SK-N-SH treated with all-trans-retinoic acid at 6 μM for 48 hours (cell line): ENCODE data around the gene HOMEZ.

Source experiments
- ATAC-seq: fragments of 200-7000 bp; cut with Tn5 transposase; 3 replicates; pipeline ENCODE4 v1.9.1; 2020; ENCODE audit warnings: mild to moderate bottlenecking, moderate library complexity
- ARNTL ChIP-seq: fragments of 450-650 bp; formaldehyde crosslinking; IDR thresholded peaks from 2 replicates; pipeline ENCODE4 v1.5.0; 2020; ENCODE audit warnings: low read depth, mild to moderate bottlenecking, moderate library complexity, borderline replicate concordance
- CSDC2 ChIP-seq: fragments of 250-450 bp; sonication (Bioruptor Pico); IDR thresholded peaks from 2 replicates; pipeline ENCODE4 v1.5.0; 2020; ENCODE audit warnings: mild to moderate bottlenecking, moderate library complexity
- ESRRG ChIP-seq: fragments of 250-450 bp; sonication (Bioruptor Pico); IDR thresholded peaks from 2 replicates; pipeline ENCODE4 v1.6.1; 2021; ENCODE audit warnings: mild to moderate bottlenecking
- GLIS3 ChIP-seq: fragments of 250-450 bp; sonication (Bioruptor Pico); IDR thresholded peaks from 2 replicates; pipeline ENCODE4 v1.5.0; 2020; ENCODE audit warnings: mild to moderate bottlenecking, moderate library complexity
- ISL1 ChIP-seq: fragments of 250-450 bp; sonication (Bioruptor Pico); IDR thresholded peaks from 2 replicates; pipeline ENCODE4 v2.1.2; 2022; ENCODE audit warnings: mild to moderate bottlenecking, moderate library complexity
- OSR1 ChIP-seq: fragments of 250-450 bp; sonication (Bioruptor Pico); IDR thresholded peaks from 2 replicates; pipeline ENCODE4 v1.8.0; 2022; ENCODE audit warnings: moderate library complexity, mild to moderate bottlenecking, inconsistent platforms
- RARB ChIP-seq: fragments of 250-450 bp; sonication (Bioruptor Pico); IDR thresholded peaks from 2 replicates; pipeline ENCODE4 v1.8.0; 2021; ENCODE audit warnings: mild to moderate bottlenecking, moderate library complexity
- SNAI2 ChIP-seq: fragments of 250-450 bp; sonication (Bioruptor Pico); IDR thresholded peaks from 2 replicates; pipeline ENCODE4 v1.5.0; 2020; ENCODE audit warnings: mild to moderate bottlenecking, moderate library complexity
- TCF4 ChIP-seq: fragments of 250-450 bp; sonication (Bioruptor Pico); IDR thresholded peaks from 2 replicates; pipeline ENCODE4 v1.8.0; 2021; ENCODE audit warnings: mild to moderate bottlenecking, moderate library complexity, borderline replicate concordance
- TOX ChIP-seq: fragments of 250-450 bp; sonication (Bioruptor Pico); IDR thresholded peaks from 2 replicates; pipeline ENCODE4 v1.8.0; 2021; ENCODE audit warnings: mild to moderate bottlenecking, moderate library complexity, borderline replicate concordance
- ZC3H10 ChIP-seq: fragments of 250-450 bp; sonication (Bioruptor Pico); IDR thresholded peaks from 2 replicates; pipeline ENCODE4 v1.5.1; 2021; ENCODE audit warnings: mild to moderate bottlenecking, moderate library complexity
- ZFP3 ChIP-seq: fragments of 250-450 bp; sonication (Bioruptor Pico); IDR thresholded peaks from 2 replicates; pipeline ENCODE4 v1.5.0; 2020; ENCODE audit warnings: mild to moderate bottlenecking, moderate library complexity
- ZFP30 ChIP-seq: fragments of 450-650 bp; formaldehyde crosslinking; IDR thresholded peaks from 2 replicates; pipeline ENCODE4 v1.5.0; 2022; ENCODE audit warnings: mild to moderate bottlenecking, moderate library complexity
- ZNF565 ChIP-seq: fragments of 450-650 bp; formaldehyde crosslinking; conservative IDR thresholded peaks from 2 replicates; pipeline ENCODE4 v1.5.0; 2020; ENCODE audit warnings: low read depth, mild to moderate bottlenecking, moderate library complexity
- ZNF8 ChIP-seq: fragments of 450-650 bp; formaldehyde crosslinking; IDR thresholded peaks from 2 replicates; pipeline ENCODE4 v1.5.0; 2020; ENCODE audit warnings: mild to moderate bottlenecking, moderate library complexity
- TF ChIP-seq, protein P1 (sequence below): fragments of 250-450 bp; sonication (Bioruptor Pico); IDR thresholded peaks from 2 replicates; pipeline ENCODE4 v1.5.0; 2020; ENCODE audit warnings: mild to moderate bottlenecking, moderate library complexity
- TF ChIP-seq, protein P2 (sequence below): fragments of 250-450 bp; sonication (Bioruptor Pico); IDR thresholded peaks from 2 replicates; pipeline ENCODE4 v1.8.0; 2021; ENCODE audit warnings: low read depth, mild to moderate bottlenecking, moderate library complexity, borderline replicate concordance
- TF ChIP-seq, protein P3 (sequence below): fragments of 250-450 bp; sonication (Bioruptor Pico); IDR thresholded peaks from 2 replicates; pipeline ENCODE4 v1.5.1; 2021; ENCODE audit warnings: mild to moderate bottlenecking, moderate library complexity
- TF ChIP-seq, protein P4 (sequence below): fragments of 250-450 bp; sonication (Bioruptor Pico); IDR thresholded peaks from 2 replicates; pipeline ENCODE4 v1.8.0; 2020; ENCODE audit warnings: mild to moderate bottlenecking, moderate library complexity, borderline replicate concordance

The HOMEZ gene

DNA sequence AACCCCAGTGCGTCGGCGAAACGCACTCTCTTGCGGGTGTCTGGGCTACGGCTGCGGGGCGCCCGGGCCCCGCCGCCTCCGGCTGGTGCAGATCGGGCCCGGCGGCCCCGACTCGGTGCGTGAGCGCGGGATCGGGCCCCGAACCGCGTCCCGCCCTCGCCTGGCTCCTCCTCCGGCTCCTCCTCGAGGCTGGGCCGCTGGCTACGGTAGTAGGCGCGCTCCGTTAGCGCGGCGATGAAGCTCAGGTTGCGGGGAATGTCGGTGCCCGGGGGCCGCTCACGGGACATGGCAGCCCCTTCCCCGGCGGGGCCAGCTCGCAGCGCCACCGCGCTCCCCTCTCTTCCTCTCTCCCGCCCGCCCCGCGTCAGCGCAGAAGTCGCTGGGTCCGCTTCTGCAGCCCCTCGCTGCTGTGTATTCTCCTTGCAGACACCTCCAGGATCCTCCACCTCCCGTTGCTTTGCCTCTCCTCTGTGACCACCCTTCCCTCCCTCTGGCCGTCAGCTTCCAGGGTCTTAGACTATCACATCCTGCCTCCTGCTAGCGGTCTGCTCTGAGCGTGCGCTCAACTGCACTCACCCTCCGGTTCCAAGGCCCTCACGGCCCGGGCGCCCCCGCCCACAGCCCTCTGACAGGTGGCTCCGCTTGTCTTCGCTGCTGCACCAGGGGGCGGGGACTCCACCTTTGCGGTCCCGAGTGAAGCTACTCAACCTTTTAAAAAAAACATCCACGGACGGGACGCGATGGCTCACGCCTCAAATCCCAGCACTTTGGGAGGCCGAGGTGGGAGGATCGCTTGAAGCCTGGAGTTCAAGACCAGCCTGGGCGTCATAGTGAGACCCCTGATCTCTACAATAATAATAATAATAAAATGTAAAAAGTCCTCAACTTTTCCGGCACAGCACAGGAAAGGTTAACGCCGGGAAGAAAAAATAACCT is 16.6 kb upstream of the HOMEZ start, which contains the start of gene PPP1R3E:
TSS of gene PPP1R3E (minus strand) at position 570 of the 936 bp plus-strand sequence. CDS start at position 287, 283 bp downstream.
- no peak for TF ChIP-seq TOX
- TF ChIP-seq ZFP3 (CRISPR knock-in tag), result 0 out of 2 replicates have a peak, but pooled peaks have one; percentile 49
- no peak for TF ChIP-seq ZNF8 (CRISPR knock-in tag)
- no peak for TF ChIP-seq ESRRG (CRISPR knock-in tag)
- TF ChIP-seq TCF4, result no peak
- TF ChIP-seq OSR1, result no peak
- TF ChIP-seq, protein P1, sequence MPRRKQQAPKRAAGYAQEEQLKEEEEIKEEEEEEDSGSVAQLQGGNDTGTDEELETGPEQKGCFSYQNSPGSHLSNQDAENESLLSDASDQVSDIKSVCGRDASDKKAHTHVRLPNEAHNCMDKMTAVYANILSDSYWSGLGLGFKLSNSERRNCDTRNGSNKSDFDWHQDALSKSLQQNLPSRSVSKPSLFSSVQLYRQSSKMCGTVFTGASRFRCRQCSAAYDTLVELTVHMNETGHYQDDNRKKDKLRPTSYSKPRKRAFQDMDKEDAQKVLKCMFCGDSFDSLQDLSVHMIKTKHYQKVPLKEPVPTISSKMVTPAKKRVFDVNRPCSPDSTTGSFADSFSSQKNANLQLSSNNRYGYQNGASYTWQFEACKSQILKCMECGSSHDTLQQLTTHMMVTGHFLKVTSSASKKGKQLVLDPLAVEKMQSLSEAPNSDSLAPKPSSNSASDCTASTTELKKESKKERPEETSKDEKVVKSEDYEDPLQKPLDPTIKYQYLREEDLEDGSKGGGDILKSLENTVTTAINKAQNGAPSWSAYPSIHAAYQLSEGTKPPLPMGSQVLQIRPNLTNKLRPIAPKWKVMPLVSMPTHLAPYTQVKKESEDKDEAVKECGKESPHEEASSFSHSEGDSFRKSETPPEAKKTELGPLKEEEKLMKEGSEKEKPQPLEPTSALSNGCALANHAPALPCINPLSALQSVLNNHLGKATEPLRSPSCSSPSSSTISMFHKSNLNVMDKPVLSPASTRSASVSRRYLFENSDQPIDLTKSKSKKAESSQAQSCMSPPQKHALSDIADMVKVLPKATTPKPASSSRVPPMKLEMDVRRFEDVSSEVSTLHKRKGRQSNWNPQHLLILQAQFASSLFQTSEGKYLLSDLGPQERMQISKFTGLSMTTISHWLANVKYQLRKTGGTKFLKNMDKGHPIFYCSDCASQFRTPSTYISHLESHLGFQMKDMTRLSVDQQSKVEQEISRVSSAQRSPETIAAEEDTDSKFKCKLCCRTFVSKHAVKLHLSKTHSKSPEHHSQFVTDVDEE, result no peak
- ATAC-seq, result peak; percentile 70

DNA sequence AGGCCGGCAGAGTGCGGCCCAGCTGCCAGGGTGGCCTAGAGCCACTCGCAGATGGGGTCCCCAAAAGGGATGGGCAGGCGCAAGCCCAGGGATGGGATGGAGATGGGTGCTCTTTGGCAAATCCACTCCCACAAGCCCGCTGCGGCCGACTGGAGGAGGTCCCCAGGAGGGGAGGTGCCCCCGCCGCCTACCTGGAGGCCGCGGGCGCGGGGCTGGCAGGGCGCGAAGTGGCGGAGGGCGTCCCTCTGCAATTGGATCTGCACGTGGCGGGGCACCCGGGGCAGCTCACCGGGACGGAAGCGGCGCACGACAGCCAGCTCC is 16.0 kb upstream of the HOMEZ start:
- peak; percentile 22 for ATAC-seq
- TF ChIP-seq, protein P2, sequence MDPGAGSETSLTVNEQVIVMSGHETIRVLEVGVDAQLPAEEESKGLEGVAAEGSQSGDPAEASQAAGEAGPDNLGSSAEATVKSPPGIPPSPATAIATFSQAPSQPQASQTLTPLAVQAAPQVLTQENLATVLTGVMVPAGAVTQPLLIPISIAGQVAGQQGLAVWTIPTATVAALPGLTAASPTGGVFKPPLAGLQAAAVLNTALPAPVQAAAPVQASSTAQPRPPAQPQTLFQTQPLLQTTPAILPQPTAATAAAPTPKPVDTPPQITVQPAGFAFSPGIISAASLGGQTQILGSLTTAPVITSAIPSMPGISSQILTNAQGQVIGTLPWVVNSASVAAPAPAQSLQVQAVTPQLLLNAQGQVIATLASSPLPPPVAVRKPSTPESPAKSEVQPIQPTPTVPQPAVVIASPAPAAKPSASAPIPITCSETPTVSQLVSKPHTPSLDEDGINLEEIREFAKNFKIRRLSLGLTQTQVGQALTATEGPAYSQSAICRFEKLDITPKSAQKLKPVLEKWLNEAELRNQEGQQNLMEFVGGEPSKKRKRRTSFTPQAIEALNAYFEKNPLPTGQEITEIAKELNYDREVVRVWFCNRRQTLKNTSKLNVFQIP (CRISPR knock-in tag), result no peak
- TF ChIP-seq GLIS3 (CRISPR knock-in tag), result 0 out of 2 replicates have a peak, but pooled peaks have one; percentile 33

DNA sequence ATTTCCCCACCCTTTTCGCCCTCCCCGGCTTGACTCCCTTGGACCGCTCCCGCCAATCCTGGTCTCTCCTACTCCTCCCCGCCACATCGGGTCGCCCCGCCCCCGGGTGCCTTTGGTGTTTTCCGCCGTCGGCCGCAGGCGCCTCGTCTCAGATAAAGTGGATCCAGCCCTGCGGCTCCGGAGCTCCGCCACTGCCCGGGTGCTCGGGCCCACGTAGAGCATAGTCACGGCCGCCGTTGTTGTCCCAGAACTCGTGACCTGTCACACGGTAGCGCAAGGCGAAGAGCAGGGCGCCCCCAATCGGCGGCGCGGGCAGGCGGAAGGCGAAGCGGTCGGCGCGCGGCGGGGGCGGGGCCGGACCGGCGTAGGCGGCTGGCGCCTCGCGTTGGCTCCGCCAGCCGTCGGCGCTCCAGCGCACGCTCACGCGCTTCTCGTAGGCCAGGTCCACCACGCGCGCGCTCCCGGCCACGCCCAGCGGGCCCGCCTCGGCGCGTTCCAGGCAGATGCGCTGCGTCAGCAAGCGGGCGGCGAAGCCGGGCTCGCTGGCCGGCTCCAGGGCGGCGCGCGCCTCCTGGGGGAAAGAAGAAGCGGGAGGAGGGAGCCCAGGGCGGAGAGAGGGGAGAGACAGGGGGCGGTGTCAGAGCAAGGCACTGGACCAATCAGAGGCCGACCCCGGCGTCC is 15.5 kb upstream of the HOMEZ start:
- ATAC-seq, result peak; percentile 86
- TF ChIP-seq, protein P1, result peak; percentile 35; the same call in 1 of the 2 replicates
- TF ChIP-seq ZNF8 (CRISPR knock-in tag) (no peak), SNAI2 (CRISPR knock-in tag) (0 out of 2 replicates have a peak, but pooled peaks have one; percentile 39)

DNA sequence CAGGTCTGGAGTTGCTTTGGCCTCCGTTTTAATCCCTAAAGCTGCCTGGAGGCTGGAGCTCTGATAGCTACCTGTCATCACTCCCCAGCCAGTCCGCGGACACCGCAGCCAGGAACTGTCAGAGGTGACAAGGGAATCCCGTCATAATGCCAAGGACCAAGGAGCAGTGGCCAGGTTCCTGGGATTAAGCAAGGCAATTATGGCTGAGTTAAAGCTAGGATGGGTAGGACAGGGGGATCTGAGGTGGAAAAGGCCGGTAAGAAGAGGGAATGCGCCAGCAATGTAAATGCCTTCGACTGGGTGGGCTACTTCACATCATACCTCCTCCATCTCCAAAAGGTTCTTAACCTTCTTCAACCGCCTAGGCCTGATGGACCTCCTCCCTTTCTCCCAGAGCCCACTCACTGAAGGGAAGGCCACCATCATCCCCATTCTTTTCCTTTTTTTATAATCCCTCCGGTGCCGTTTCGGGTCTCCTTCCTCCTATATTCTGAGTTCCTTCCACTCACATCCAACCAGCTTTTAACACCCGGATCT is 14.8 kb upstream of the HOMEZ start:
- ATAC-seq, result no peak
- no peak for TF ChIP-seq ZC3H10 (CRISPR knock-in tag)
- TF ChIP-seq ARNTL (CRISPR knock-in tag), result no peak
- no peak for TF ChIP-seq ISL1 (CRISPR knock-in tag)
- no peak for TF ChIP-seq CSDC2 (CRISPR knock-in tag)
- TF ChIP-seq, protein P1, result no peak
- TF ChIP-seq, protein P3, sequence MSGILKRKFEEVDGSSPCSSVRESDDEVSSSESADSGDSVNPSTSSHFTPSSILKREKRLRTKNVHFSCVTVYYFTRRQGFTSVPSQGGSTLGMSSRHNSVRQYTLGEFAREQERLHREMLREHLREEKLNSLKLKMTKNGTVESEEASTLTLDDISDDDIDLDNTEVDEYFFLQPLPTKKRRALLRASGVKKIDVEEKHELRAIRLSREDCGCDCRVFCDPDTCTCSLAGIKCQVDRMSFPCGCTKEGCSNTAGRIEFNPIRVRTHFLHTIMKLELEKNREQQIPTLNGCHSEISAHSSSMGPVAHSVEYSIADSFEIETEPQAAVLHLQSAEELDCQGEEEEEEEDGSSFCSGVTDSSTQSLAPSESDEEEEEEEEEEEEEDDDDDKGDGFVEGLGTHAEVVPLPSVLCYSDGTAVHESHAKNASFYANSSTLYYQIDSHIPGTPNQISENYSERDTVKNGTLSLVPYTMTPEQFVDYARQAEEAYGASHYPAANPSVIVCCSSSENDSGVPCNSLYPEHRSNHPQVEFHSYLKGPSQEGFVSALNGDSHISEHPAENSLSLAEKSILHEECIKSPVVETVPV (CRISPR knock-in tag), result no peak
- no peak for TF ChIP-seq ZFP30
- no peak for TF ChIP-seq ZNF565 (CRISPR knock-in tag)
- TF ChIP-seq, protein P4, sequence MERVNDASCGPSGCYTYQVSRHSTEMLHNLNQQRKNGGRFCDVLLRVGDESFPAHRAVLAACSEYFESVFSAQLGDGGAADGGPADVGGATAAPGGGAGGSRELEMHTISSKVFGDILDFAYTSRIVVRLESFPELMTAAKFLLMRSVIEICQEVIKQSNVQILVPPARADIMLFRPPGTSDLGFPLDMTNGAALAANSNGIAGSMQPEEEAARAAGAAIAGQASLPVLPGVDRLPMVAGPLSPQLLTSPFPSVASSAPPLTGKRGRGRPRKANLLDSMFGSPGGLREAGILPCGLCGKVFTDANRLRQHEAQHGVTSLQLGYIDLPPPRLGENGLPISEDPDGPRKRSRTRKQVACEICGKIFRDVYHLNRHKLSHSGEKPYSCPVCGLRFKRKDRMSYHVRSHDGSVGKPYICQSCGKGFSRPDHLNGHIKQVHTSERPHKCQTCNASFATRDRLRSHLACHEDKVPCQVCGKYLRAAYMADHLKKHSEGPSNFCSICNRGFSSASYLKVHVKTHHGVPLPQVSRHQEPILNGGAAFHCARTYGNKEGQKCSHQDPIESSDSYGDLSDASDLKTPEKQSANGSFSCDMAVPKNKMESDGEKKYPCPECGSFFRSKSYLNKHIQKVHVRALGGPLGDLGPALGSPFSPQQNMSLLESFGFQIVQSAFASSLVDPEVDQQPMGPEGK (CRISPR knock-in tag), result no peak
- TF ChIP-seq RARB (CRISPR knock-in tag), result no peak
